HG03196 (cell line): Measurements from ENCODE around the gene IL1RAPL2.

Source experiments
- ATAC-seq: cut with Tn5 transposase; IDR thresholded peaks from one replicate; pipeline ENCODE4 v1.9.1; 2021; ENCODE audit not compliant: unreplicated experiment

The IL1RAPL2 gene

GRCh38 chrX:105349476-105349875 is 783.5 kb downstream of the IL1RAPL2 start:
- no peak for ATAC-seq

- no peak for ATAC-seq
Measured at GRCh38 chrX:105375816-105376215, 809.8 kb downstream of the IL1RAPL2 start.

GRCh38 chrX:105424729-105425128 is 858.7 kb downstream of the IL1RAPL2 start:
- no peak for ATAC-seq

- ATAC-seq, result no peak
Measured at GRCh38 chrX:105451401-105451800, 885.4 kb downstream of the IL1RAPL2 start.

GRCh38 chrX:105458846-105459245 is 892.8 kb downstream of the IL1RAPL2 start:
- ATAC-seq, result no peak

- ATAC-seq, result no peak
Measured at GRCh38 chrX:105460376-105460775, 894.4 kb downstream of the IL1RAPL2 start.

GRCh38 chrX:105461016-105461415 is 895.0 kb downstream of the IL1RAPL2 start:
- no peak for ATAC-seq

GRCh38 chrX:105462186-105462585 is 896.2 kb downstream of the IL1RAPL2 start:
- no peak for ATAC-seq

GRCh38 chrX:105463473-105463872 is 897.5 kb downstream of the IL1RAPL2 start:
- ATAC-seq, result no peak

GRCh38 chrX:105464618-105465017 is 898.6 kb downstream of the IL1RAPL2 start:
- no peak for ATAC-seq

GRCh38 chrX:105468741-105469140 is 902.7 kb downstream of the IL1RAPL2 start:
- ATAC-seq, result no peak

- no peak for ATAC-seq
Measured at GRCh38 chrX:105471597-105471996, 905.6 kb downstream of the IL1RAPL2 start.

GRCh38 chrX:105475801-105476200 is 909.8 kb downstream of the IL1RAPL2 start:
- no peak for ATAC-seq

GRCh38 chrX:105477351-105477750 is 911.4 kb downstream of the IL1RAPL2 start:
- no peak for ATAC-seq

GRCh38 chrX:105480646-105481310 is 914.8 kb downstream of the IL1RAPL2 start:
- ATAC-seq, result no peak

- no peak for ATAC-seq
Measured at GRCh38 chrX:105483011-105483410, 917.0 kb downstream of the IL1RAPL2 start.

- ATAC-seq, result no peak
Measured at GRCh38 chrX:105488716-105489115, 922.7 kb downstream of the IL1RAPL2 start.

- ATAC-seq, result no peak
Measured at GRCh38 chrX:105495376-105495775, 929.4 kb downstream of the IL1RAPL2 start.

- ATAC-seq, result no peak
Measured at GRCh38 chrX:105502336-105502735, 936.3 kb downstream of the IL1RAPL2 start.

- no peak for ATAC-seq
Measured at GRCh38 chrX:105515561-105515960, 949.6 kb downstream of the IL1RAPL2 start.

- no peak for ATAC-seq
Measured at GRCh38 chrX:105526431-105526830, 960.4 kb downstream of the IL1RAPL2 start.

- ATAC-seq, result no peak
Measured at GRCh38 chrX:105527759-105528158, 961.8 kb downstream of the IL1RAPL2 start.

GRCh38 chrX:105533951-105534350 is 968.0 kb downstream of the IL1RAPL2 start:
- no peak for ATAC-seq
